Mesenchymal stem cell (in vitro differentiated cells and primary cell): Measurements from ENCODE around the gene WWOX.

Experiments
- DNase-seq: peaks from one replicate; pipeline ENCODE4 v3.0.0-alpha.2; 2013
- H2AFZ ChIP-seq: one replicate; pipeline ENCODE4 v1.6.1; 2013; ENCODE audit warnings: low read depth, mild to moderate bottlenecking, control low read depth, inconsistent platforms, low read length, moderate library complexity
- H2AK5ac ChIP-seq: 2 replicates; pipeline ENCODE4 v1.6.1; 2013; ENCODE audit warnings: low read length, moderate library complexity, mild to moderate bottlenecking, inconsistent platforms; ENCODE audit not compliant: severe bottlenecking
- H2BK120ac ChIP-seq: one replicate; pipeline ENCODE4 v1.6.1; 2013; ENCODE audit warnings: low read depth, mild to moderate bottlenecking, inconsistent platforms, low read length, moderate library complexity
- H2BK12ac ChIP-seq, 2 experiments: one replicate each; pipeline ENCODE4 v1.6.1; 2013; ENCODE audit warnings: inconsistent platforms in 2 of 2, low read length in 2 of 2, mild to moderate bottlenecking in 2 of 2, moderate library complexity in 2 of 2, control low read depth in 1 of 2
- H2BK15ac ChIP-seq: one replicate; pipeline ENCODE4 v1.6.1; 2013; ENCODE audit warnings: mild to moderate bottlenecking, low read depth, inconsistent platforms; ENCODE audit not compliant: poor library complexity, severe bottlenecking
- H2BK5ac ChIP-seq: 2 replicates; pipeline ENCODE4 v1.6.1; 2013; ENCODE audit warnings: low read depth, mild to moderate bottlenecking, low read length, control low read depth, inconsistent platforms; ENCODE audit not compliant: poor library complexity, severe bottlenecking
- H3K14ac ChIP-seq, 2 experiments: one replicate each; pipeline ENCODE4 v1.6.1; 2013; ENCODE audit warnings: inconsistent platforms in 2 of 2, low read length in 2 of 2, control low read depth in 1 of 2, mild to moderate bottlenecking in 1 of 2, moderate library complexity in 1 of 2
- H3K18ac ChIP-seq, 2 experiments: one replicate each; pipeline ENCODE4 v1.6.1; 2013; ENCODE audit warnings: inconsistent platforms in 2 of 2, low read length in 2 of 2, control low read depth in 1 of 2, low read depth in 1 of 2, mild to moderate bottlenecking in 1 of 2
- H3K23ac ChIP-seq, 2 experiments: one replicate each; pipeline ENCODE4 v1.6.1; 2013; ENCODE audit warnings: inconsistent platforms in 2 of 2, low read length in 2 of 2, mild to moderate bottlenecking in 2 of 2, moderate library complexity in 2 of 2, control low read depth in 1 of 2
- H3K27ac ChIP-seq: 2 replicates; pipeline ENCODE4 v1.5.1; 2013; ENCODE audit warnings: mild to moderate bottlenecking, moderate library complexity, low read length, control low read depth, inconsistent platforms; ENCODE audit not compliant: poor library complexity, severe bottlenecking
- H3K27me3 ChIP-seq, 2 experiments: 2 replicates each; pipeline versions ENCODE4 v1.6.1 to v1.7.0; 2013; ENCODE audit warnings: low read length in 2 of 2, mild to moderate bottlenecking in 2 of 2, moderate library complexity in 2 of 2, control low read depth in 1 of 2, inconsistent platforms in 1 of 2; ENCODE audit not compliant: control insufficient read depth in 1 of 2, insufficient read depth in 1 of 2
- H3K36me3 ChIP-seq, 2 experiments: 2 replicates each; pipeline versions ENCODE4 v1.6.1 to v1.7.0; 2013; ENCODE audit warnings: low read length in 2 of 2, control low read depth in 1 of 2, inconsistent platforms in 1 of 2, low read depth in 1 of 2, mild to moderate bottlenecking in 1 of 2; ENCODE audit not compliant: insufficient read depth in 2 of 2, control insufficient read depth in 1 of 2
- H3K4ac ChIP-seq, 2 experiments: one replicate each; pipeline ENCODE4 v1.6.1; 2013; ENCODE audit warnings: inconsistent platforms in 2 of 2, low read length in 2 of 2, mild to moderate bottlenecking in 2 of 2, moderate library complexity in 2 of 2, control low read depth in 1 of 2, low read depth in 1 of 2
- H3K4me1 ChIP-seq: 2 replicates; pipeline ENCODE4 v1.6.1; 2013; ENCODE audit warnings: low read depth, low read length, control low read depth; ENCODE audit not compliant: control insufficient read depth, insufficient read depth
- H3K4me2 ChIP-seq: 2 replicates; pipeline ENCODE4 v1.6.1; 2013; ENCODE audit warnings: low read length, mild to moderate bottlenecking, inconsistent platforms; ENCODE audit not compliant: poor library complexity, severe bottlenecking
- H3K4me3 ChIP-seq, 2 experiments: 2 replicates each; pipeline versions ENCODE4 v1.5.1 to v1.7.0; 2013; ENCODE audit warnings: low read length in 2 of 2, mild to moderate bottlenecking in 2 of 2, control low read depth in 1 of 2, low read depth in 1 of 2; ENCODE audit not compliant: insufficient read depth in 1 of 2
- H3K79me1 ChIP-seq: replicated peaks from 2 replicates; pipeline ENCODE4 v1.6.1; 2013; ENCODE audit warnings: mild to moderate bottlenecking, control low read depth, low read length, inconsistent platforms; ENCODE audit not compliant: poor library complexity, severe bottlenecking
- H3K9ac ChIP-seq: 2 replicates; pipeline ENCODE4 v1.7.0; 2013; ENCODE audit warnings: mild to moderate bottlenecking, low read length, moderate library complexity
- H3K9me3 ChIP-seq: 2 replicates; pipeline ENCODE4 v1.7.0; 2013; ENCODE audit warnings: mild to moderate bottlenecking, low read length; ENCODE audit not compliant: control insufficient read depth
- H4K8ac ChIP-seq: one replicate; pipeline ENCODE4 v1.6.1; 2013; ENCODE audit warnings: inconsistent platforms, mild to moderate bottlenecking, low read length, moderate library complexity
- H4K91ac ChIP-seq: one replicate; pipeline ENCODE4 v1.6.1; 2013; ENCODE audit warnings: mild to moderate bottlenecking, low read length, inconsistent platforms
- WGBS: methylation state at CpG from one replicate; pipeline ENCODE4 v1.1.7; 2013; ENCODE audit warnings: mixed read lengths; 5-methylcytosine and 5-hydroxymethylcytosine counted together

WWOX gene

DNA sequence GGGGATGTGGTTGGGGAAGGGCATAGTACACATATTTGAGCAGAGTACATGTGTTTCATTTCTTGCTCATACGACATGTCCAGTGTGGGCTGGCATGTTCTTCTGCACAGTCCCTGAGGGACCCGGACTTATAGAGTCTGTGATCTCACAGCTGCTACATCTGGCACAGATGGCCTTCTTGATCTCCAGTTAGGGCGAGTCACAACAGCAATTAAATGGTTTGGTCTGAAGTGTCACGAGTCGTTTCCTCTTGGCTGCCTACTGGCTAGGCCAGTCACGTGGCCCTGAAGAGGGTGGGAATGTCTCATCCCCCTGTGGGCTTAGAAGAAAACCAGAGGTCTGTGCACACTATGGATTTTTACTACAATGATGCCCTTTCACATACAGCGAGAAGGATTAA, 443.6 kb downstream of the WWOX start:
- H4K8ac ChIP-seq, result no peak overlapping the region
- no peak overlapping the region for H2BK5ac ChIP-seq
- H3K79me1 ChIP-seq, result no peaks in the 10 kb centered on the region
- no peaks in the 10 kb centered on the region for H3K4me1 ChIP-seq
- H3K4me2 ChIP-seq, result no peak overlapping the region
- H3K14ac ChIP-seq, result no peak overlapping the region
- H3K4me3 ChIP-seq, result no peak overlapping the region
- no peaks in the 10 kb centered on the region for H3K27me3 ChIP-seq
- H3K4ac ChIP-seq, result no peak overlapping the region
- H2BK12ac ChIP-seq, result no peak overlapping the region
- no peak for DNase-seq
- no peak overlapping the region for H2BK120ac ChIP-seq
- no peak overlapping the region for H2AK5ac ChIP-seq
- H3K9ac ChIP-seq, result no peak overlapping the region
- no peak overlapping the region for H3K27ac ChIP-seq
- H2AFZ ChIP-seq, result no peak overlapping the region
- no peaks in the 10 kb centered on the region for H3K9me3 ChIP-seq
- H2BK15ac ChIP-seq, result no peak overlapping the region
- H3K23ac ChIP-seq, result no peak overlapping the region
- WGBS, result 52% methylated on average over 6 of the region's 7 CpGs
- no peak overlapping the region for H3K18ac ChIP-seq
- no peak overlapping the region for H4K91ac ChIP-seq
- H3K36me3 ChIP-seq, result no peaks in the 10 kb centered on the region

DNA sequence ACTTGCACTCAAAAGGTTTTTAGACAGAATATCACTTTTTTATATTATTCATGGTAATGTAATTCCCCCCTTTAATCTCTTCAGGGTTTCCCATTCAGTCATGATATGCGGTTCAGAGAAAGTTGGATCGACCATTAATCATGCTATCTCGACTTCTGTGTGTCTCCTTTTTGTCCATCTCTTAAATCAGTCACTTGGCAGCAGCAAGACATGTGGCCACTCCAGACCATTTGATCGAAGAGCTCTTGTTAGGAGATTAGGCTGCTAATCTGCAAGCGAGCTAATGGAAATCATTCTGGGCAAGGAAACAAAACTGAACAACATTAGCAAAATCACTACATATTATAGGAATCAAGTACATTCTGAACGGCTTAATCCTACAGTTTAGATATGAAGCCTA, 449.9 kb downstream of the WWOX start:
- Histone ChIP-seq H2BK12ac (no peak overlapping the region), H2BK5ac (no peak overlapping the region), H4K91ac (no peak overlapping the region), H3K9ac (no peak overlapping the region), H3K14ac (no peak overlapping the region), H2BK120ac (no peak overlapping the region), H3K4me3 (no peak overlapping the region), H3K4me2 (no peak overlapping the region), H3K18ac (no peak overlapping the region), H2BK15ac (no peak overlapping the region), H3K27me3 (no peaks in the 10 kb centered on the region), H3K4me1 (peaks cover 2% of the 10 kb centered on the region), H3K23ac (no peak overlapping the region), H3K4ac (no peak overlapping the region), H3K27ac (no peak overlapping the region), H4K8ac (no peak overlapping the region), H2AK5ac (no peak overlapping the region), H2AFZ (no peak overlapping the region), H3K36me3 (no peaks in the 10 kb centered on the region), H3K79me1 (peaks cover 3% of the 10 kb centered on the region), H3K9me3 (no peaks in the 10 kb centered on the region)
- DNase-seq, result no peak
- whole genome bisulfite sequencing, result 94% methylated on average over 5 of the region's 6 CpGs

DNA sequence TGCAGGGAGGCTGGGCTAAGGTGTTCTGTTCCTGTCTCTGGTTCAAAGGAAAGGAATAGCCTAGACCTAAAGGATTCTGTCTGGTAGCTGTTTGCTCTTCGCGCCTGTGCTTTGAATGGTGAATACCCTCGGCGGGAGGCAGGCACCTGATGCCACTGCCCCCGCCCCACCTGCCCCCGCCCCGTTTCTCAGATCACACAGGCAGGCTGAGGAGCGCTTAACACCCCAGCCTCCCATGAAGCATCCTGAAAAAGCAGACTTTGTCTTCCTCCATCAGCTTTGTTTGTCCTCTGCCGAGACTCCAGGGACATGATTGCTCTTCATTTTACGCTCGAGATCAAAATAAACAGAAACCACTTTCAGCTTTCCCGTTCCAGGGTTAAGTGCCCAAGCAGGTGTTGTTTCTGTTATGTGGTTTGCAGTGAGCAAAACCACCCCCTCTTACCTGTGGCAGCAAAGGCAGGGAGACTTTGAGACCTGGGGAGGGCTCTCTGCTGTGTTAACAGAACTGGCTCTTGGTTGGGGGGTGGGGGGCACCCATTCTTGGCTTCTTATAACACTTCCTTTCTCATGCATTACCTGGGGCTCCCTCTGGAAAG, 452.1 kb downstream of the WWOX start:
- Histone ChIP-seq H2BK15ac (no peak overlapping the region), H3K36me3 (no peaks in the 10 kb centered on the region), H3K4me1 (peaks cover 2% of the 10 kb centered on the region), H2BK120ac (no peak overlapping the region), H3K9ac (no peak overlapping the region), H3K18ac (no peak overlapping the region), H3K4me3 (no peak overlapping the region), H3K4me2 (no peak overlapping the region), H2BK5ac (no peak overlapping the region), H3K27ac (no peak overlapping the region), H3K23ac (no peak overlapping the region), H3K9me3 (no peaks in the 10 kb centered on the region), H3K79me1 (peaks cover 3% of the 10 kb centered on the region), H3K4ac (no peak overlapping the region), H3K14ac (no peak overlapping the region), H4K8ac (no peak overlapping the region), H3K27me3 (no peaks in the 10 kb centered on the region), H2BK12ac (no peak overlapping the region), H2AFZ (no peak overlapping the region), H2AK5ac (no peak overlapping the region), H4K91ac (no peak overlapping the region)
- DNase-seq, result no peak
- WGBS, result 4% methylated on average over 9 of the region's 12 CpGs

DNA sequence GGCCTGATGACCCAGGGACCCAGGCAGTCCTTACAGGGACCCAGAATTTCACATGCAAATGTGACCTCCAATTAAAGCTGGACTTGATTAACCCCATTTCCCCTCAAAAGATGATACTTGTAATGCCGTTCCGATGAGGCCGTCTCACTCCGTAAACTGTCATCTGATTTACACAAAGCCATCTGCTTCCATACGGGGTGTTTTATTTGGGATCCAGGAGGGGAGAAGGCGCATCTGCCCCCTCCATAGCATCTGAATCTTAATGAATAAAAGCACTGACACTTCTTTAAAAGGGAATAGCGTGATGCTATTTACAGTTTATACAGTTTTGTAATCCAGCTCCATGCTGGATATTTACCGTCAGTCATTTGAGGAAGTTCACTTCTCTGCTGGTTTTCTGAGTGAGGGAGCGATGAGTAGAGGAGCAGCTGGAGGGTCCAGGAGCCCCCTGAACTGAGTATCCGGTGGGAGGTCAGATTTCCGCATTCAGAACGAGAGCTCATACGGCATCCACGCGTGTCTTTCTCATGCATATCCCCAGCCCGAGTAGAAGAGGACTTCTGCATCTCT, 452.7 kb downstream of the WWOX start:
- Histone ChIP-seq H3K27ac (no peak overlapping the region), H3K18ac (no peak overlapping the region), H3K4me2 (no peak overlapping the region), H4K8ac (no peak overlapping the region), H3K14ac (no peak overlapping the region), H2AFZ (no peak overlapping the region), H3K9me3 (no peaks in the 10 kb centered on the region), H3K79me1 (peaks cover 3% of the 10 kb centered on the region), H2BK5ac (no peak overlapping the region), H3K4ac (no peak overlapping the region), H3K36me3 (no peaks in the 10 kb centered on the region), H3K23ac (no peak overlapping the region), H3K27me3 (no peaks in the 10 kb centered on the region), H2BK120ac (no peak overlapping the region), H3K4me1 (peaks cover 2% of the 10 kb centered on the region), H2BK12ac (no peak overlapping the region), H2BK15ac (peak overlapping the region; percentile 9), H2AK5ac (no peak overlapping the region), H3K4me3 (no peak overlapping the region), H3K9ac (no peak overlapping the region), H4K91ac (no peak overlapping the region)
- WGBS, result 95% methylated on average over 15 of the region's 16 CpGs
- DNase-seq, result no peak
